ENCODE results near the gene TMEM132C. TPM values are rescaled to one million over a fixed set of nuclear protein-coding genes. Genes with fewer than 3 reads are reported as not detected.

The TMEM132C gene
- total and polyA plus RNA-seq, 11 donors, result 0.05 to 5.9 (median 0.85) TPM

- DNase-seq, result no peak
- Histone ChIP-seq H3K4me3 (no peak overlapping the region), H3K36me3 (no peaks in the 10 kb centered on the region), H3K27me3 (no peaks in the 10 kb centered on the region), H3K27ac (no peak overlapping the region), H3K9me3 (no peaks in the 10 kb centered on the region), H3K4me1 (no peaks in the 10 kb centered on the region)
- 45 to 69% (median 59%) methylated on average over 3 of the region's 3 CpGs for WGBS, 4 donors
- intact Hi-C loops (cut with DNase I), result no loop called here
- no peak for ATAC-seq
- TF ChIP-seq CTCF (IDR thresholded peaks at IDR 0.05), result no peak
- no peak for TF ChIP-seq POLR2A (IDR thresholded peaks at IDR 0.05)
Measured at GRCh38 chr12:128606538-128606937, 339.6 kb downstream of the TMEM132C start.

- TF ChIP-seq CTCF (IDR thresholded peaks at IDR 0.05) (no peak), POLR2A (IDR thresholded peaks at IDR 0.05) (no peak)
- no peak for DNase-seq
- H3K27me3 ChIP-seq, result no peaks in the 10 kb centered on the region
- H3K4me1 ChIP-seq, result no peaks in the 10 kb centered on the region
- ATAC-seq, result no peak
- no peak overlapping the region for H3K4me3 ChIP-seq
- WGBS, 4 donors, result 60 to 81% (median 69%) methylated on average over 4 of the region's 4 CpGs
- H3K27ac ChIP-seq, result no peak overlapping the region
- H3K9me3 ChIP-seq, result no peaks in the 10 kb centered on the region
- intact Hi-C loops (cut with DNase I), result no loop called here
- no peaks in the 10 kb centered on the region for H3K36me3 ChIP-seq
Measured at GRCh38 chr12:128606970-128607369, 340.0 kb downstream of the TMEM132C start.

- no peak for DNase-seq
- H3K4me1 ChIP-seq, result no peaks in the 10 kb centered on the region
- no peaks in the 10 kb centered on the region for H3K9me3 ChIP-seq
- 65 to 82% (median 80%) methylated on average over 4 of the region's 4 CpGs for WGBS, 4 donors
- no peak overlapping the region for H3K4me3 ChIP-seq
- intact Hi-C loops (cut with DNase I), result no loop called here
- H3K36me3 ChIP-seq, result no peaks in the 10 kb centered on the region
- ATAC-seq, result no peak
- H3K27me3 ChIP-seq, result no peaks in the 10 kb centered on the region
- no peak for TF ChIP-seq CTCF (IDR thresholded peaks at IDR 0.05)
- TF ChIP-seq POLR2A (IDR thresholded peaks at IDR 0.05), result no peak
- H3K27ac ChIP-seq, result no peak overlapping the region
Measured at GRCh38 chr12:128607641-128608040, 340.7 kb downstream of the TMEM132C start.

GRCh38 chr12:128609861-128610260, 342.9 kb downstream of the TMEM132C start:
- WGBS, 4 donors, result 81 to 87% (median 83%) methylated on average over 2 of the region's 2 CpGs
- no peaks in the 10 kb centered on the region for H3K9me3 ChIP-seq
- H3K27ac ChIP-seq, result no peak overlapping the region
- DNase-seq (no peak), ATAC-seq (no peak)
- no peaks in the 10 kb centered on the region for H3K4me1 ChIP-seq
- no peaks in the 10 kb centered on the region for H3K36me3 ChIP-seq
- H3K27me3 ChIP-seq, result no peaks in the 10 kb centered on the region
- TF ChIP-seq CTCF (IDR thresholded peaks at IDR 0.05) (no peak), POLR2A (IDR thresholded peaks at IDR 0.05) (no peak)
- intact Hi-C loops (cut with DNase I), result no loop called here
- H3K4me3 ChIP-seq, result no peak overlapping the region

Data from heart left ventricle (tissue), 16 donors.